ENCODE measurements around the gene ZKSCAN5. TPM values are rescaled to one million over a fixed set of nuclear protein-coding genes. Genes with fewer than 3 reads are reported as not detected.
"Not testable (repeated sequence)": the region's sequence is repeated elsewhere in the genome, so short reads cannot be mapped to it uniquely, and the experiment has no call there.

ZKSCAN5 gene
- total RNA-seq, 4 donors from 2014 or later: 4.5 to 8.7 (median 5.9) TPM

DNA sequence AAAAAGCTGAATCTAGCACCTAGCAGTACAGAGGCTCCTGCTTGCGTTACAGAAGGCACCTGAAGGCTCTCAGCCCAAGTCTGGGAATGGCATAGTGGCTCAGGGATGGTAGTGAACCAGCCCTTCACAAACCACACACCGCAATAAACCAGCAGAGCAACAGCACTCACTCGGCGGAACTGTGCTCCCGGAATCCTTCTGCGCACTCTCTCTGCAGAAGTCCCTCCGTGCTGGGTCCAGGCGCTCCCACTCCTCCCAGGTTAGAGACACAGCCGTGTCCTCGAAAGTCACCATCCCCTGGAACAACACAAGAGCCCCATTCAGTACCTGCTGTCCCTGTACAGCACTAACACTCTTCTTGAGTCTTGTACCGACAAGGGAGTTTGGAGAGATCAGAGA, 5.9 kb upstream of the ZKSCAN5 start:
- Histone ChIP-seq H3K4me1 (peaks cover 3 to 27% (median 20%) of the 10 kb centered on the region in 4 donors), H3K36me3 (peaks cover 1 to 30% (median 10%) of the 10 kb centered on the region in 4 donors), H3K27me3 (no peaks in the 10 kb centered on the region), H3K27ac (peak overlapping the region in 3 of 4 donors; percentile 96 to 98 (median 97)), H3K9me3 (peaks cover 13 to 14% of the 10 kb centered on the region in 2 donors), H3K4me3 (peak overlapping the region; percentile 63 to 83 (median 65))
- in situ Hi-C loops (cut with MboI; ENCODE audit: low pct_ligation_motif_present in 1 of 4, low pct_unique_long_range_greater_than_20kb in 1 of 4, low sequenced_read_pairs in 3 of 4): no loop called here
- TF ChIP-seq POLR2A (IDR thresholded peaks at IDR 0.05): no peak
- 43 to 58% methylated on average over 2 to 11 of the region's 11 CpGs for WGBS, 2 donors (ENCODE audit: low coverage in 1 of 2)
- intact Hi-C loops (cut with DNase I; ENCODE audit: low total_unique reads): no loop called here
- no peak for DNase-seq

DNA sequence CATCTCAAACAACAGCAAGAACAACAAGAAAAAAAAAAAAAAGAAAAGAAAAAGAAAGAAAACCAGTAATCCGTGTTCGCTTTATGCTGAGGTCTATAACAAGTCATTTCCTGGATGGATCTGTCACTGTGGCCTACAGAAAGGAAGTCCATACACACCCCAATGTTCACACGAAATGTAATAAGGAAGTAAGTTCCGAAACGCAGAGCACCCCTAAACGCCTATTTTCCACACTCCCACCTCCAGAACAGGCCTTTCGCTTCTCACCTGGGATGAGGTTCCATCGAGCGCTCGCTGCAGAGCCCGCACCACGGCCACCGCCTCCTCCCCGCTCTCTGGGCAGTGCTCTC, 5.1 kb upstream of the ZKSCAN5 start:
- intact Hi-C loops (cut with DNase I; ENCODE audit: low total_unique reads) (no loop called here), in situ Hi-C loops (cut with MboI; ENCODE audit: low pct_ligation_motif_present in 1 of 4, low pct_unique_long_range_greater_than_20kb in 1 of 4, low sequenced_read_pairs in 3 of 4) (no loop called here)
- Histone ChIP-seq H3K27ac (peak overlapping the region; percentile 93 to 98 (median 96)), H3K36me3 (peaks cover 0 to 22% (median 5%) of the 10 kb centered on the region in 4 donors), H3K4me3 (peak overlapping the region; percentile 63 to 83 (median 65)), H3K9me3 (peaks cover 5 to 6% of the 10 kb centered on the region in 2 donors), H3K4me1 (peaks cover 3 to 31% (median 26%) of the 10 kb centered on the region in 4 donors), H3K27me3 (no peaks in the 10 kb centered on the region)
- DNase-seq: no peak
- TF ChIP-seq EP300 (IDR thresholded peaks at IDR 0.05; ENCODE audit: low read depth): no peak
- no peak for TF ChIP-seq CTCF (IDR thresholded peaks at IDR 0.05)
- TF ChIP-seq POLR2AphosphoS5 (IDR thresholded peaks at IDR 0.05): no peak
- no peak for TF ChIP-seq POLR2A (IDR thresholded peaks at IDR 0.05)
- 0% methylated on average over 3 to 14 of the region's 14 CpGs for WGBS, 2 donors (ENCODE audit: low coverage in 1 of 2)

- peaks cover 3 to 31% (median 26%) of the 10 kb centered on the region in 4 donors for H3K4me1 ChIP-seq
- peak; percentile 94 for DNase-seq
- in situ Hi-C loops (cut with MboI; ENCODE audit: low pct_ligation_motif_present in 1 of 4, low pct_unique_long_range_greater_than_20kb in 1 of 4, low sequenced_read_pairs in 3 of 4) (loop anchor here in 1 of 4 donors (10.0 kb wide), 1 partner anchor 55 kb away; the partner anchor contains the start of genes FAM200A and ZNF655), intact Hi-C loops (cut with DNase I; ENCODE audit: low total_unique reads) (no loop called here)
- H3K27ac ChIP-seq: peak within 1 kb of the TSS; percentile 93 to 98 (median 96)
- H3K4me3 ChIP-seq: peak within 1 kb of the TSS; percentile 63 to 83 (median 65)
- H3K36me3 ChIP-seq: peaks cover 0 to 16% (median 2%) of the 10 kb centered on the region in 4 donors
- WGBS, 2 donors (ENCODE audit: low coverage in 1 of 2): 0 to 1% methylated on average over 7 to 58 of the region's 68 CpGs
- TF ChIP-seq POLR2AphosphoS5 (IDR thresholded peaks at IDR 0.05) (peak; percentile 89 to 96 (median 95)), EP300 (IDR thresholded peaks at IDR 0.05; ENCODE audit: low read depth) (no peak), POLR2A (IDR thresholded peaks at IDR 0.05) (peak; percentile 92)
- no peaks in the 10 kb centered on the region for H3K9me3 ChIP-seq
- no peaks in the 10 kb centered on the region for H3K27me3 ChIP-seq
These were observed 4.5 kb upstream of the ZKSCAN5 start, which contains the start of gene ZNF394 for GRCh38 chr7:99499721-99500636. TSS of gene ZNF394 (minus strand) at chr7:99500281. CDS start at chr7:99500093, 188 bp downstream.

DNA sequence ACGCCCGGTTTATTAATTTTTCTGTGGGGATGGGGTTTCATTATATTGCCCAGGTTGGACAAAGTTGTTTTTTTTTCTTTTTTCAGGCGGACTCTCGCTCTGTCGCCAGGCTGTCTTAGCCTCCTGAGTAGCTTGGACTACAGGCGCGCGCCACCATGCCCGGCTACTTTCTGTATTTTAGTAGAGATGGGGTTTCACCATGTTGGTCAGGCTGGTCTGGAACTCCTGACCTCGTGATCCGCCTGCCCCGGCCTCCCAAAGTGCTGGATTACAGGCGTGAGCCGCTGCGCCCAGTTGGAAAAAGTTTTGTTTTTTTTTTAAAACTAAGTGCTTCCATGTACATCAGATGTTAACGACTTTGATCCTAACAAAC, 3.8 kb upstream of the ZKSCAN5 start:
- TF ChIP-seq POLR2A (IDR thresholded peaks at IDR 0.05) (no peak), EP300 (IDR thresholded peaks at IDR 0.05; ENCODE audit: low read depth) (no peak), POLR2AphosphoS5 (IDR thresholded peaks at IDR 0.05) (no peak), CTCF (IDR thresholded peaks at IDR 0.05) (no peak)
- in situ Hi-C loops (cut with MboI; ENCODE audit: low pct_ligation_motif_present in 1 of 4, low pct_unique_long_range_greater_than_20kb in 1 of 4, low sequenced_read_pairs in 3 of 4) (loop anchor here in 1 of 4 donors (10.0 kb wide), 1 partner anchor 54 kb away; the partner anchor contains the start of genes FAM200A and ZNF655), intact Hi-C loops (cut with DNase I; ENCODE audit: low total_unique reads) (no loop called here)
- Histone ChIP-seq H3K4me1 (peaks cover 3 to 33% (median 29%) of the 10 kb centered on the region in 4 donors), H3K4me3 (peak overlapping the region; percentile 63 to 83 (median 65)), H3K9me3 (no peaks in the 10 kb centered on the region), H3K36me3 (peaks cover 0 to 9% (median 1%) of the 10 kb centered on the region in 4 donors), H3K27ac (peak overlapping the region; percentile 93 to 98 (median 96)), H3K27me3 (no peaks in the 10 kb centered on the region)
- WGBS, 2 donors (ENCODE audit: low coverage in 1 of 2): 36 to 56% methylated on average over 7 to 16 of the region's 16 CpGs
- no peak for DNase-seq

- H3K4me3 ChIP-seq; intact Hi-C loops (cut with DNase I; ENCODE audit: low total_unique reads); H3K36me3 ChIP-seq; H3K9me3 ChIP-seq; DNase-seq; H3K27me3 ChIP-seq: not testable (repeated sequence)
- peak overlapping the region in 3 of 4 donors; percentile 96 to 98 (median 97) for H3K27ac ChIP-seq
- in situ Hi-C loops (cut with MboI; ENCODE audit: low pct_ligation_motif_present in 1 of 4, low pct_unique_long_range_greater_than_20kb in 1 of 4, low sequenced_read_pairs in 3 of 4): loop anchor here in 1 of 4 donors (10.0 kb wide), 1 partner anchor 54 kb away; the partner anchor contains the start of genes FAM200A and ZNF655
- 94 to 95% methylated on average over 8 to 12 of the region's 12 CpGs for WGBS, 2 donors (ENCODE audit: low coverage in 1 of 2)
- peaks cover 5 to 40% (median 35%) of the 10 kb centered on the region in 4 donors for H3K4me1 ChIP-seq
These were observed 3.2 kb upstream of the ZKSCAN5 start for GRCh38 chr7:99501236-99501635.

Measured in transverse colon (tissue), 4 donors.